ENCODE measurements around the gene CYP2D6. TPM values are rescaled to one million over a fixed set of nuclear protein-coding genes. Genes with fewer than 3 reads are reported as not detected.
A peak's percentile ranks its signal among the peaks of the same experiment; 100 is the strongest.

The CYP2D6 gene
- total RNA-seq, 2 experiments from 2014 or later: 7.4 to 7.5 TPM

GRCh38 chr22:42080287-42080686, 50.3 kb downstream of the CYP2D6 start:
- TF ChIP-seq, protein P1, sequence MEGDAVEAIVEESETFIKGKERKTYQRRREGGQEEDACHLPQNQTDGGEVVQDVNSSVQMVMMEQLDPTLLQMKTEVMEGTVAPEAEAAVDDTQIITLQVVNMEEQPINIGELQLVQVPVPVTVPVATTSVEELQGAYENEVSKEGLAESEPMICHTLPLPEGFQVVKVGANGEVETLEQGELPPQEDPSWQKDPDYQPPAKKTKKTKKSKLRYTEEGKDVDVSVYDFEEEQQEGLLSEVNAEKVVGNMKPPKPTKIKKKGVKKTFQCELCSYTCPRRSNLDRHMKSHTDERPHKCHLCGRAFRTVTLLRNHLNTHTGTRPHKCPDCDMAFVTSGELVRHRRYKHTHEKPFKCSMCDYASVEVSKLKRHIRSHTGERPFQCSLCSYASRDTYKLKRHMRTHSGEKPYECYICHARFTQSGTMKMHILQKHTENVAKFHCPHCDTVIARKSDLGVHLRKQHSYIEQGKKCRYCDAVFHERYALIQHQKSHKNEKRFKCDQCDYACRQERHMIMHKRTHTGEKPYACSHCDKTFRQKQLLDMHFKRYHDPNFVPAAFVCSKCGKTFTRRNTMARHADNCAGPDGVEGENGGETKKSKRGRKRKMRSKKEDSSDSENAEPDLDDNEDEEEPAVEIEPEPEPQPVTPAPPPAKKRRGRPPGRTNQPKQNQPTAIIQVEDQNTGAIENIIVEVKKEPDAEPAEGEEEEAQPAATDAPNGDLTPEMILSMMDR (IDR thresholded peaks at IDR 0.05): no peak
- Mint-ChIP-seq H3K27me3 (no peaks in the 10 kb centered on the region), H3K4me1 (ENCODE audit: low read depth) (peaks cover 50% of the 10 kb centered on the region), H3K27ac (peak overlapping the region; percentile 97), H3K4me3 (peak overlapping the region; percentile 93), H3K36me3 (ENCODE audit: low read depth) (peaks cover 42% of the 10 kb centered on the region), H3K9me3 (no peaks in the 10 kb centered on the region)
- no peaks in the 10 kb centered on the region for H3K27me3 ChIP-seq (ENCODE audit: control insufficient read depth in 1 of 2, insufficient read depth in 2 of 2, low read length in 2 of 2)
- peak in 4 of 14 experiments; percentile 30 to 52 (median 44) for DNase-seq
- H3K27ac ChIP-seq (ENCODE audit: low read depth in 1 of 2, low read length in 2 of 2): peak overlapping the region; percentile 98 to 99
- peaks cover 43% of the 10 kb centered on the region for H3K4me1 ChIP-seq (ENCODE audit: insufficient read depth, low read length)
- ChIA-PET POLR2A (interaction anchor here (0.5 to 4.5 kb wide), 20 partner anchors 10 to 699 kb away, joined by 3 to 161 read pairs (median 4); partner anchors contain the start of genes CCDC134, DESI1, MEI1 and NAGA), CTCF (interaction anchor here (0.5 to 4.4 kb wide), 4 partner anchors 10 to 118 kb away, joined by 3 to 49 read pairs (median 3); partner anchors contain the start of genes NAGA and NDUFA6)
- H3K4me3 ChIP-seq (ENCODE audit: low read length): peak overlapping the region; percentile 73
- H3K9me3 ChIP-seq (ENCODE audit: control insufficient read depth in 1 of 2, insufficient read depth in 1 of 2, low read length in 2 of 2): no peaks in the 10 kb centered on the region
- peaks cover 34% of the 10 kb centered on the region for H3K36me3 ChIP-seq (ENCODE audit: insufficient read depth, low read length)
- intact Hi-C loops (cut with DNase I, micrococcal nuclease): loop anchor here (1.0 to 10.0 kb wide), 3 partner anchors 10 to 445 kb away; partner anchors contain the start of genes NDUFA6 (in 1 of the 2) and WBP2NL (in 1 of the 2)
- ATAC-seq (ENCODE audit: poor library complexity): no peak

DNA sequence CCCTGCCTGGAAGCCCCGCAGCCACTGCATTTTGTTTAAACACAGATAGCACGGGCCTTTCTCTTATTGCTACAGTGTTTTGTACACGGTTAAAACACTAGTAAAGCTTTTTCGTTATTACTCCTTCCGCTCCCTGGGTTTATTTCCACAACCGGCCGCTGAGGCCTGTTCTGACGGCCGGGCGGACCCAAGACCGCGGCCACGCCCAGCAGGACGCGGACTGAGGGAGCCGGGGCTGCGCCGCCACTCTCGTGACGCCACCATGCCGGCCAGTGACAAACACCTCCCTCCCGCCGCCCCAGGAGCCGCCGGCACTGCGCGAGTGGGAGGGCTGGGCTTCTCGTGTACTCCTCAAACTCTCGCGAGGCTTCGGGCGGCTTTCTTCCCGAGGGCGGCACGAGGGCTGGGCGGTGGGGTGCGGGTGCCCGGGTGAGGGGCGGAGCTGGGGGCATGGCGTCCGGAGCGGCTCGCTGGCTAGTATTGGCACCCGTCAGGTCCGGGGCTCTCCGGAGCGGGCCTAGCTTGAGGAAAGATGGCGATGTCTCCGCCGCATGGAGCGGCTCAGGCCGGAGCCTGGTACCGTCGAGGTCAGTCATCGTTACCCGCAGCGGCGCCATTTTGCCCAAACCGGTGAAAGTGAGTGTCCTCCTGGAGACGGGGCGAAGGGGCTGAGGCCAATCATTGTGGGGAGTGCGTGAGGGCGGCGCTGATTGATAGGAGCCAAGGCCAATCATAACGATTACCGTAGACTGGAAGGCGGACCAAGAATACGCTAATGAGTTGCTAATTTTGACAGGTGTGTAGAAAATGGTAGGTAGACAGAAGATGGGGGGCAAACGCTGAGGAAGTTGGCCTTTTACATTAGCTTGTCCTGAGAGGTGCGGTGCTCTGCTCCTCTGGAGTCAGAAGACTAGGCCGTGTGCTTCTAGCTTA, 51.0 kb downstream of the CYP2D6 start, which contains the start of gene SMDT1:
SMDT1 (plus strand) TSS at position 382 of the 933 bp plus-strand sequence; CDS start at position 451, 69 bp downstream.
- ATAC-seq (ENCODE audit: poor library complexity) (peak; percentile 91), DNase-seq (peak; percentile 96 to 99 (median 98))
- intact Hi-C loops (cut with DNase I, micrococcal nuclease): loop anchor here (1.0 to 10.0 kb wide), 6 partner anchors 11 to 535 kb away; partner anchors contain the start of genes NDUFA6 (in 2 of the 2), POLDIP3 (in 1 of the 2) and WBP2NL (in 1 of the 2)
- H3K27ac Mint-ChIP-seq: peak within 1 kb of the TSS; percentile 97
- H3K4me3 ChIP-seq (ENCODE audit: low read length): peak within 1 kb of the TSS; percentile 73
- H3K4me1 Mint-ChIP-seq (ENCODE audit: low read depth): peaks cover 56% of the 10 kb centered on the region
- H3K27me3 ChIP-seq (ENCODE audit: control insufficient read depth in 1 of 2, insufficient read depth in 2 of 2, low read length in 2 of 2): no peaks in the 10 kb centered on the region
- peak within 1 kb of the TSS; percentile 93 for H3K4me3 Mint-ChIP-seq
- peaks cover 50% of the 10 kb centered on the region for H3K4me1 ChIP-seq (ENCODE audit: insufficient read depth, low read length)
- POLR2A ChIA-PET: interaction anchor here (0.6 to 4.5 kb wide), 27 partner anchors 10 to 778 kb away, joined by 3 to 161 read pairs (median 4); partner anchors contain the start of genes CCDC134, CENPM, DESI1 and MEI1
- peaks cover 37% of the 10 kb centered on the region for H3K36me3 Mint-ChIP-seq (ENCODE audit: low read depth)
- H3K27ac ChIP-seq (ENCODE audit: low read depth in 1 of 2, low read length in 2 of 2): peak within 1 kb of the TSS; percentile 98 to 99
- H3K9me3 ChIP-seq (ENCODE audit: control insufficient read depth in 1 of 2, insufficient read depth in 1 of 2, low read length in 2 of 2): no peaks in the 10 kb centered on the region
- TF ChIP-seq, protein P1 (IDR thresholded peaks at IDR 0.05): no peak
- CTCF ChIA-PET: interaction anchor here (0.9 to 4.4 kb wide), 4 partner anchors 10 to 364 kb away, joined by 3 to 49 read pairs (median 3); partner anchors contain the start of genes NAGA and NDUFA6
- H3K9me3 Mint-ChIP-seq: no peaks in the 10 kb centered on the region
- no peaks in the 10 kb centered on the region for H3K27me3 Mint-ChIP-seq
- H3K36me3 ChIP-seq (ENCODE audit: insufficient read depth, low read length): peaks cover 27% of the 10 kb centered on the region

Measured in CD4-positive, alpha-beta T cell (primary cell).